ENCODE results near the gene ARID5A. TPM values are rescaled to one million over a fixed set of nuclear protein-coding genes. Genes with fewer than 3 reads are reported as not detected.
A peak's percentile ranks its signal among the peaks of the same experiment; 100 is the strongest.

The ARID5A gene
- total and polyA plus RNA-seq, 2 experiments from 2014 or later: 5.5 to 7.7 TPM

GRCh38 chr2:96507957-96508520 is 28.5 kb upstream of the ARID5A start:
- Histone ChIP-seq H3K9me2 (ENCODE audit: insufficient read depth) (no peaks in the 10 kb centered on the region), H3K4me2 (peak overlapping the region; percentile 75), H3K27ac (ENCODE audit: low read depth) (no peak overlapping the region), H3K36me3 (ENCODE audit: insufficient read depth) (no peaks in the 10 kb centered on the region; the same call in 1 of the 2 replicates), H3K4me3 (peak overlapping the region; percentile 50), H3K27me3 (ENCODE audit: insufficient read depth) (peaks cover 10% of the 10 kb centered on the region), H3K79me2 (replicated peaks; ENCODE audit: insufficient read depth) (no peaks in the 10 kb centered on the region), H4K20me1 (replicated peaks; ENCODE audit: insufficient read depth) (no peaks in the 10 kb centered on the region), H3K4me1 (ENCODE audit: insufficient read depth) (peaks cover 3% of the 10 kb centered on the region; the same call in 1 of the 2 replicates), H2AFZ (peak overlapping the region; percentile 95; the same call in 1 of the 2 replicates), H3F3A (replicated peaks; ENCODE audit: low read depth) (0 out of 2 replicates have a peak, but pooled peaks cover 2% of the 10 kb centered on the region)
- Mint-ChIP-seq H3K36me3 (ENCODE audit: low read depth) (no peaks in the 10 kb centered on the region), H3K4me3 (peak overlapping the region; percentile 51; the same call in 2 of the 3 replicates), H3K27ac (no peak overlapping the region), H3K9me3 (peaks cover 5% of the 10 kb centered on the region; the same call in 2 of the 3 replicates), H3K4me1 (peaks cover 17% of the 10 kb centered on the region), H3K27me3 (ENCODE audit: insufficient read depth, low read depth, poor library complexity) (peaks cover 24% of the 10 kb centered on the region)
- TF ChIP-seq, protein P1, sequence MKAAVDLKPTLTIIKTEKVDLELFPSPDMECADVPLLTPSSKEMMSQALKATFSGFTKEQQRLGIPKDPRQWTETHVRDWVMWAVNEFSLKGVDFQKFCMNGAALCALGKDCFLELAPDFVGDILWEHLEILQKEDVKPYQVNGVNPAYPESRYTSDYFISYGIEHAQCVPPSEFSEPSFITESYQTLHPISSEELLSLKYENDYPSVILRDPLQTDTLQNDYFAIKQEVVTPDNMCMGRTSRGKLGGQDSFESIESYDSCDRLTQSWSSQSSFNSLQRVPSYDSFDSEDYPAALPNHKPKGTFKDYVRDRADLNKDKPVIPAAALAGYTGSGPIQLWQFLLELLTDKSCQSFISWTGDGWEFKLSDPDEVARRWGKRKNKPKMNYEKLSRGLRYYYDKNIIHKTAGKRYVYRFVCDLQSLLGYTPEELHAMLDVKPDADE (IDR thresholded peaks at IDR 0.05): no peak
- no peak for TF ChIP-seq POLR2AphosphoS5 (IDR thresholded peaks at IDR 0.05; ENCODE audit: low read depth)
- TF ChIP-seq ZNF114 (CRISPR knock-in tag; IDR thresholded peaks at IDR 0.05): no peak
- TF ChIP-seq, protein P2, sequence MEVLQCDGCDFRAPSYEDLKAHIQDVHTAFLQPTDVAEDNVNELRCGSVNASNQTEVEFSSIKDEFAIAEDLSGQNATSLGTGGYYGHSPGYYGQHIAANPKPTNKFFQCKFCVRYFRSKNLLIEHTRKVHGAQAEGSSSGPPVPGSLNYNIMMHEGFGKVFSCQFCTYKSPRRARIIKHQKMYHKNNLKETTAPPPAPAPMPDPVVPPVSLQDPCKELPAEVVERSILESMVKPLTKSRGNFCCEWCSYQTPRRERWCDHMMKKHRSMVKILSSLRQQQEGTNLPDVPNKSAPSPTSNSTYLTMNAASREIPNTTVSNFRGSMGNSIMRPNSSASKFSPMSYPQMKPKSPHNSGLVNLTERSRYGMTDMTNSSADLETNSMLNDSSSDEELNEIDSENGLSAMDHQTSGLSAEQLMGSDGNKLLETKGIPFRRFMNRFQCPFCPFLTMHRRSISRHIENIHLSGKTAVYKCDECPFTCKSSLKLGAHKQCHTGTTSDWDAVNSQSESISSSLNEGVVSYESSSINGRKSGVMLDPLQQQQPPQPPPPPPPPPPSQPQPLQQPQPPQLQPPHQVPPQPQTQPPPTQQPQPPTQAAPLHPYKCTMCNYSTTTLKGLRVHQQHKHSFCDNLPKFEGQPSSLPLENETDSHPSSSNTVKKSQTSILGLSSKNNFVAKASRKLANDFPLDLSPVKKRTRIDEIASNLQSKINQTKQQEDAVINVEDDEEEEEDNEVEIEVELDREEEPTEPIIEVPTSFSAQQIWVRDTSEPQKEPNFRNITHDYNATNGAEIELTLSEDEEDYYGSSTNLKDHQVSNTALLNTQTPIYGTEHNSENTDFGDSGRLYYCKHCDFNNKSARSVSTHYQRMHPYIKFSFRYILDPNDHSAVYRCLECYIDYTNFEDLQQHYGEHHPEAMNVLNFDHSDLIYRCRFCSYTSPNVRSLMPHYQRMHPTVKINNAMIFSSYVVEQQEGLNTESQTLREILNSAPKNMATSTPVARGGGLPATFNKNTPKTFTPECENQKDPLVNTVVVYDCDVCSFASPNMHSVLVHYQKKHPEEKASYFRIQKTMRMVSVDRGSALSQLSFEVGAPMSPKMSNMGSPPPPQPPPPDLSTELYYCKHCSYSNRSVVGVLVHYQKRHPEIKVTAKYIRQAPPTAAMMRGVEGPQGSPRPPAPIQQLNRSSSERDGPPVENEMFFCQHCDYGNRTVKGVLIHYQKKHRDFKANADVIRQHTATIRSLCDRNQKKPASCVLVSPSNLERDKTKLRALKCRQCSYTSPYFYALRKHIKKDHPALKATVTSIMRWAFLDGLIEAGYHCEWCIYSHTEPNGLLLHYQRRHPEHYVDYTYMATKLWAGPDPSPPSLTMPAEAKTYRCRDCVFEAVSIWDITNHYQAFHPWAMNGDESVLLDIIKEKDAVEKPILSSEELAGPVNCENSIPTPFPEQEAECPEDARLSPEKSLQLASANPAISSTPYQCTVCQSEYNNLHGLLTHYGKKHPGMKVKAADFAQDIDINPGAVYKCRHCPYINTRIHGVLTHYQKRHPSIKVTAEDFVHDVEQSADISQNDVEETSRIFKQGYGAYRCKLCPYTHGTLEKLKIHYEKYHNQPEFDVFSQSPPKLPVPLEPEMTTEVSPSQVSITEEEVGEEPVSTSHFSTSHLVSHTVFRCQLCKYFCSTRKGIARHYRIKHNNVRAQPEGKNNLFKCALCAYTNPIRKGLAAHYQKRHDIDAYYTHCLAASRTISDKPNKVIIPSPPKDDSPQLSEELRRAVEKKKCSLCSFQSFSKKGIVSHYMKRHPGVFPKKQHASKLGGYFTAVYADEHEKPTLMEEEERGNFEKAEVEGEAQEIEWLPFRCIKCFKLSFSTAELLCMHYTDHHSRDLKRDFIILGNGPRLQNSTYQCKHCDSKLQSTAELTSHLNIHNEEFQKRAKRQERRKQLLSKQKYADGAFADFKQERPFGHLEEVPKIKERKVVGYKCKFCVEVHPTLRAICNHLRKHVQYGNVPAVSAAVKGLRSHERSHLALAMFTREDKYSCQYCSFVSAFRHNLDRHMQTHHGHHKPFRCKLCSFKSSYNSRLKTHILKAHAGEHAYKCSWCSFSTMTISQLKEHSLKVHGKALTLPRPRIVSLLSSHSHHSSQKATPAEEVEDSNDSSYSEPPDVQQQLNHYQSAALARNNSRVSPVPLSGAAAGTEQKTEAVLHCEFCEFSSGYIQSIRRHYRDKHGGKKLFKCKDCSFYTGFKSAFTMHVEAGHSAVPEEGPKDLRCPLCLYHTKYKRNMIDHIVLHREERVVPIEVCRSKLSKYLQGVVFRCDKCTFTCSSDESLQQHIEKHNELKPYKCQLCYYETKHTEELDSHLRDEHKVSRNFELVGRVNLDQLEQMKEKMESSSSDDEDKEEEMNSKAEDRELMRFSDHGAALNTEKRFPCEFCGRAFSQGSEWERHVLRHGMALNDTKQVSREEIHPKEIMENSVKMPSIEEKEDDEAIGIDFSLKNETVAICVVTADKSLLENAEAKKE (CRISPR knock-in tag; IDR thresholded peaks at IDR 0.05): no peak
- no peak for TF ChIP-seq NANOG (IDR thresholded peaks at IDR 0.05; ENCODE audit: borderline replicate concordance)
- TF ChIP-seq, protein P3, sequence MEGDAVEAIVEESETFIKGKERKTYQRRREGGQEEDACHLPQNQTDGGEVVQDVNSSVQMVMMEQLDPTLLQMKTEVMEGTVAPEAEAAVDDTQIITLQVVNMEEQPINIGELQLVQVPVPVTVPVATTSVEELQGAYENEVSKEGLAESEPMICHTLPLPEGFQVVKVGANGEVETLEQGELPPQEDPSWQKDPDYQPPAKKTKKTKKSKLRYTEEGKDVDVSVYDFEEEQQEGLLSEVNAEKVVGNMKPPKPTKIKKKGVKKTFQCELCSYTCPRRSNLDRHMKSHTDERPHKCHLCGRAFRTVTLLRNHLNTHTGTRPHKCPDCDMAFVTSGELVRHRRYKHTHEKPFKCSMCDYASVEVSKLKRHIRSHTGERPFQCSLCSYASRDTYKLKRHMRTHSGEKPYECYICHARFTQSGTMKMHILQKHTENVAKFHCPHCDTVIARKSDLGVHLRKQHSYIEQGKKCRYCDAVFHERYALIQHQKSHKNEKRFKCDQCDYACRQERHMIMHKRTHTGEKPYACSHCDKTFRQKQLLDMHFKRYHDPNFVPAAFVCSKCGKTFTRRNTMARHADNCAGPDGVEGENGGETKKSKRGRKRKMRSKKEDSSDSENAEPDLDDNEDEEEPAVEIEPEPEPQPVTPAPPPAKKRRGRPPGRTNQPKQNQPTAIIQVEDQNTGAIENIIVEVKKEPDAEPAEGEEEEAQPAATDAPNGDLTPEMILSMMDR (conservative IDR thresholded peaks at IDR 0.05; ENCODE audit: low read depth in 2 of 2): peak; percentile 80 to 87
- no peak for TF ChIP-seq EZH2 (IDR thresholded peaks at IDR 0.05; ENCODE audit: low read depth, unreplicated experiment)
- TF ChIP-seq CREB1 (CRISPR knock-in tag; IDR thresholded peaks at IDR 0.05; ENCODE audit: low read depth): peak; percentile 37
- TF ChIP-seq ZNF331 (CRISPR knock-in tag; IDR thresholded peaks at IDR 0.05; ENCODE audit: low read depth): no peak
- DNase-seq (ENCODE audit: low spot score): peak; percentile 89
- ATAC-seq: peak; percentile 77
